Hematopoietic multipotent progenitor cell treated with erythropoietin and hydrocortisone succinate and interleukin-3 and kit ligand, for 17 days (in vitro differentiated cells): ENCODE data around the gene UNC79.

ENCODE experiments used
- DNase-seq: peaks from one replicate; pipeline ENCODE4 v3.0.0-alpha.2; 2015; ENCODE audit warnings: low spot score

UNC79 gene

DNA sequence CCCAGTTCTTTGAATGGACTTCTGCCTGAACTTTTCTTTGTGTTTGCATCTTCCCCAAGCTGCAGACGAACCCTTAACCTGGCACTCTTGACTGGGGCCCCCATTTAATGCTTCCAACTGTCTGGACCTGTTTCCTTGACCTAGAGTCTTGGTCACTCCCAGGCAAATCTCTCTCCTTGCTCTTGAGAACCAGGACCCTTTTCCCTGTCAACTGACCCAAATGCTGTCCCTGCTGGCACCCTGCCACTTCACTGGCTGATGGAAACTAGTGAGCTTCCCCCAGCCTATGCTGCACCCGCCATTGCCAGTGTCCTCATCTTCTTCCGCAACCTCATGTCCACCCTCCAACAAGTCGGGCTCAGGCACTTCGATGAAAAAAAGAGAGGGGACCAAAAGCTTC lies 278.1 kb downstream of the UNC79 start:
- no peak for DNase-seq

DNA sequence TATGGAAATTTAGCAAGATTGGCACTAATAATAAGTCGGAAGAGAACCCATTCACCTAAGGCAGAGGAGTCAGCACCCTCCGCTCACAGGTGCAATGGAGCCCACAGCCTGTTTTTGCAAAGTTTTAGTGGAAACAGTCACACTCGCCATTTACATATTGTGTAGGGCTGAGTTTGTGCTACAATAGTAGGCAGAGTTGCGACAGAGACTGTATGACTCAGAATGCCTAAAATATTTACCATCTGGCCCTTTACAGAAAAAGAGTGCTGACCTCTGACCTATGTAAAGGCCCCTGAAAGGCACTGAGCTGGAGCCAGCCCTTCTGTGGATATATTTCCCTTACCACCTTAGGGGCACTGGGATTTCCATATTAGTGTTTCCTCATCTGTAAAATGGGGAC lies 278.5 kb downstream of the UNC79 start:
- DNase-seq: no peak

DNA sequence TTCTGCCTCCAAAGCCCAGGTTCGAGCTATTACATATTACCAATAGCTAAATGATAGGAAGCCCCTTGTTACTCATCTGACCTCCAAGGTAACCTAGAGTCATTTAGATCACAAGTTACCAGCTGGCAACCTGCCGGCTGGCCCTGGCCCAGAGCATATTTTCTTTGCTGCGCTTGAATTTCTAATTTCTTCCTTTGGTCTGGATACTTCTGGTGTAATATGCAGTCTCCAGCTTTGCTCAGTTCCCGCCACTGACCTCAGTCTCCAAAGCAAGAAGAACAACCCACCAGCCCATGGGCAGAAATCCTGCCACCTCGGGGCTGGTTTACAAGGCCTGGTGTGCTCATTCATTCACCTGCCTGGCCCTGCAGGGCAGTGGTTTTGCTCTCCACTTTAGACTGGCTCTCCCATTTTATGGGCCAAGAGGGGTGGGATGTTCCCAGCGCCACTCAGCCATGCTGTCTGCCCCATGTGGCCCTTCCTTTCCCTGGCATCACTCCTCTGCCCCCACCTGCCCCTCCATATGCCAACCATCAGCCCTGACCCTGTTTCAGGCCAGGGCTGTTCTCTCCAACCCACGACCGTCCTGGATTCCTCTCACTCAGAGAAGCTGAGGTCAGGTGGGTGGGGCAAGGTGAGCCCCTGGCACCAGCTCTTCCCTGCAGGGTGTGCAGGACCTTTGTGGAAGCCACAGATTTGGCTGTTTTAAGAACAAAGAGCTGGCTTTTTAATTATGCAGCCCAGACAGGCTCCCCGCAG lies 281.5 kb downstream of the UNC79 start:
- DNase-seq: no peak

DNA sequence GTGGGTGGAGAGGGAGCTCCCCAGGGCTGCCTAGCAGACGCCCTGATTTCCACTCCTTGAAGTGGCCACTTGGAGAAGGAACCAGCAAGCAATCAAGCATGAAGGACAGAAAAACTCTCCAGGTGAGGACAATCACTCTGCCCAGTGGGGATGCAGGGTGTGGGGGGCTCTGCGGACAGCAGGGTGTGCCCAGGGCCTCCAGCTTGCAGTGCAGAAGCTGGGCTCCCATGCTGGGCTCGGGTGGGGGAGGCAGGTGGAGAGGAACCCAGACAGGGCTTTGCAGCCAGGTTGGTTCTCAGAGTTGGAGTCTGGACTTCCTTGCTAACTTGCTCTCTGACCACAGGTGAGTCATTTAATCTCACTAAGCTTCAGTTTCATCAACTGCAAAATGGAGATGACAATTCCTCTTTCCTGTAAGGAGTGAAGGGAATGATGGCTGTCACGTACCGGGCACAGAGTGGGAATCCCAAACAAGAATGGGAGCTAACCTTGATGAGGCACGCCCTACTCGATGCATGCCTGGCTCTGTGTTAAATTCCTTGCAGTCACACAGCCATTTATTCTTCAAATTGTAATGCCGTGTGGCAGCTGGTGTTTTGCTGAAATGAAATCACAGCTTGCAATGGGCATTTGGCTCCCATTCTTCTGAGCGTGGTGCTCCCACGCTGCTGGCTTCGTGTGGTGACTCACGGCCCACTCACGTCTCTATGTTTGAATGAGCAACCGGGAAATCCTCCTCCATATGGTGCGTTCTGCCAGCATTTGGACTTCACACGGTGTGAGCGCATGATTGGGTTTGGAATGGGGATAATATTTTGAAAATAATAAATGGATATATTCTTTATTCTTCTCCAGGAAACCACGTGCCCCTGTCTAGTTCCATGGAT lies 282.3 kb downstream of the UNC79 start:
- DNase-seq: no peak

DNA sequence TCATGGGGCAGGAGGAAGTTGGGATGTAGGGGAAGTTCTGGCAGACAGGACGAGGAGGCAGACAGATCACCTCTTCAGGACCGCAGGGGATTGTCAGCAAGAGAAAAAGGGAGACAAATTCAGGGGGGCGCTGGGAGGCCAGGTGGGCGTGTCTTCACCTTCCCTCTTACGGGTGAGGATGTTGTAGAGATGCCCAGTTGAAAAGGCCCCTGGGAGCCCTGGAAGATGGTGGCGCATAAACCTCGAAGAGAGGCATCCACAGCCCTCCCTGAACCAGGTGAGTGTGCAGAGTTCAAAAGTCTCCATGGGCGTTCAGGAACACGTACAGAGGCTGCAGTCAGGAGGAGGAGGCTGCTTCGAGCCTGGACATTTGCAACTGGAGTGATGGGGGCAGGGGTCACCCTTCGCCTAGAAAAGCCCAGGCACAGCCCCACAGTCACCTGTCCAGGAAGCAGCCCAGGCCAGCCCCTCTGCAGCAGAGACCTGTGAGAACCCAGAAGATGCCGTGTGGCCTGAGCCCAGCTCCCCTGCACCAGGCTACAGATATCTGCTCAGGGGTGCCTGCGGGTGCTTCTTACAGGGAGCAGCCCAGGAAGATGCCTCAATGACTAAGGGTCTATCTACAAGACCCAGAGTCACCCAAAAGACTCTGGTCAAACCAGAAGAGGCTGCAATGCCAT lies 283.1 kb downstream of the UNC79 start:
- no peak for DNase-seq

DNA sequence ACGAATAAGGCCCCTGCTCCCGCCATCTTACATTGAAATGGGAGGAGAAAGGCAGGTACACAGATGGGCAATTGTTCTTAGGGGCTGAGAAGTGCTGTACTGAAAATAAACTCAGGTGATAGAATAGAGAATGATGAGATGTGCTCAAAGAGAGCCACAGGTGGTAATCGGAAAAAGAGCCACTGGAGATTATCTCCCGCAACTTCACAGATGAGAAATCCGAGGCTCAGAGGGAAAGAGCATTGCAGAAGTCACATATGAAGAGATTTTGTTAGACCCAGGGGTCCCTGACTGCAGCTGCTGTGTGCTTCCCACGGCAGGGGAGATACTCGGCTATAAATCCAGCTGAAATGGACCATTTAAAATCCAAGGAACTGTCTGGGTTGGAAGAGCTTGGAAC lies 283.9 kb downstream of the UNC79 start:
- no peak for DNase-seq

DNA sequence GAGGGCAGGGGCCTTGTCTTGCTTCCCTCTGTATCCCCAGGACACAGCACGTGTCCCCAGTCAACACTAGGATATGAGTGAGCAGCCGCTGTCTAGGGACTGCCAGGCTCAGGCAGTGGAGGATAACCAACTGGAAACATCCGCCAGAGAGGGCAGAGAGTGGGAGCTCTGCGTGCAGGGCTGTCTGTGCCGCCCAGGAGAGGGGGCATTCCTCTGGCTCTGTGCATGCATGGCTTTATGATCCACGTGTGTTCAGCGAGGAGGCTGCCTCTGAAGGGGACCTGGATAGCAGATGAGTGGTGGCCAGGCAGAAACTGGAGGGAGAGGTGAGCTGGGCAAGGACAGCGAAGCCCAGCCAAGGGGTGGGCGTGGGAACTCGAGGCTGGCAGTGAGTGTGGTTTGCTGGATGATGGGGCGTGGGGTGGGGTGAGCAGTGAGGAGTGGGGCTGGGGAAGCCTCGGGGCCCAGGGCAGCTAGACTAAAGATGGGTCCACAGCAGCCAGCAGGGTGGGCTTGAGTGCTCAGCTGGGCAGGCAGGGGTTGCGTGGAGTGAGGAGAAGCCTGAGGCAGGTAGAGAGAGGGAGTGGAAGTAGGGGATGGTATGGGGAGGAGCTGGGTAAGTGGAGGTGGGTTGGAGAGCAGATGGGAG lies 284.7 kb downstream of the UNC79 start:
- DNase-seq: no peak

DNA sequence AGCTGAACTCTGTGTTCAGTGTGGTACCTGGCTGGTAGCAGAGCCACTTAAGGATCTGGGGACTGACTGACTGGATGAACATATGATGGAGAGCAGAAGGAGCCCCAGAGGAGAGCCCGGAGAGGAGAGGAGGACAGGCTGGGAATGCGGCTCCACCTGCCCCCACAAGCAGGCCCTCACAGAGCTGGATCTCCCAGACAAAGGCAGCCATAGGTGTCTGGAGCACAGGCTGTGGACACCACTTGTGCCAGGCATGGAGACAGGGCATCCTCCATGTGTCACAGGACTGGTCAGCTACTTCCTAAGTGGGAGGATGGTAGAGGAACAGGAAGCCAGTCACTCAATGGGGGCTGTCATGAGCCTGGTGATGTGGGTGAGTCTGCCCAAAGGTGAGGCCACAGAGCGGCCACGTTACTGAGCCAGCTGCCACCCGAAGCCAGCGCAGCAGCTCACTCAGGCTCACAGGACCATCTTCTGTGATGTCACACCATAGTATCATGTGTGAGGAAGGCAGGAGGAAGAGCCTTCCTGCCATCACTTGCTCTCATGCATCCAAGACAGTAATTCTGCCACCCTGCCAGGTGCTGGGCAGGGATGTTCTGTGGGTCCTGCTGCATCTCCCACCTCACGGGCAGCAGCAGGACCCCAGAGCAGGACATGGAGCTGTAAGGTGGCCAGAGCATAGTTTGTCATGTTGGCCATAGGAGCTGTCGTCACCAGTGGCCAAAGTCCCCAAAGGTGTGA lies 285.4 kb downstream of the UNC79 start:
- DNase-seq: no peak

DNA sequence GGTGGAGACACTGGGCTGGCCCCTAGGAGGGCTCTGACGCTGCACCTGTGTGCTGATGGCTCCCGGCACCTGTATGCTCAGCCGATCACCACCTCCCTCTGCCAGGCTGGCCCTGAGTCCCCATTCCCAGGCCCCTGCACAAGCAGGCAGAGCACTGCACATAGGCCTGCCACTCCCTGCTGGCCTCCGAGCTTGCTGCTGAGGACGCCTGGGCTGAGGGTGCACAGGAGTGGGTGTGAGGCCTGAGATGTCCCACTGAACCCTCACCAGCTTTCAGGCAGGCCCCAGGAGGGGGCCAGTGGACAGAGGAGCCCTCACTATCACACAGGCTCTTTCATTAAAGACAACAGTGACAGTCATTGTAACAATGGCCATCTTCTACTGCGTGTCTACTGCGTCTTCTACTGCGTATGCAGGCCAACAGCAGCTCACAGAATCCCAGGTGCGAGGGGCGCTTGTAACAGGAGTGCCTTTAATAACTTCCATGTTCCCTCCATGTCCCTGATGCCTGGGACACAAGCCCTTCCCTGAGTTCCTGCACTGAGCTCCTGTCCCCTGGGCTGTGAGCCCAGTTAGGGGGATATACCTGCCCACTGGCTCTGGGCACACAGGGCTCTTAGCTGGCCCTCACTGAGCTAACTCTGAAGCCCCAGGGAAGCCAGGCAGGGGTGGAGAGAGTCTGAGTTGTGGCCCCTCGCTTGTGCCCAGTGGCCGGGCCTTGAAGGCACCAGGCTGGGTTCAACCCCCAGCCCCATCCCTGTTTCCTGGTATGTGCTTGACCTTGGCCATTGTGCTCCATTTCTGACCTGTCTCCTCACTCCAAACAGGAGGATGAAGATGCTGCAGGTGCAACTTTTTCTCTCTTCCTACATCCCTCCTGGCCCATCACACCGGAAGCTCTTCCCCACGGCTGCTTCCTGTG lies 286.3 kb downstream of the UNC79 start:
- no peak for DNase-seq

DNA sequence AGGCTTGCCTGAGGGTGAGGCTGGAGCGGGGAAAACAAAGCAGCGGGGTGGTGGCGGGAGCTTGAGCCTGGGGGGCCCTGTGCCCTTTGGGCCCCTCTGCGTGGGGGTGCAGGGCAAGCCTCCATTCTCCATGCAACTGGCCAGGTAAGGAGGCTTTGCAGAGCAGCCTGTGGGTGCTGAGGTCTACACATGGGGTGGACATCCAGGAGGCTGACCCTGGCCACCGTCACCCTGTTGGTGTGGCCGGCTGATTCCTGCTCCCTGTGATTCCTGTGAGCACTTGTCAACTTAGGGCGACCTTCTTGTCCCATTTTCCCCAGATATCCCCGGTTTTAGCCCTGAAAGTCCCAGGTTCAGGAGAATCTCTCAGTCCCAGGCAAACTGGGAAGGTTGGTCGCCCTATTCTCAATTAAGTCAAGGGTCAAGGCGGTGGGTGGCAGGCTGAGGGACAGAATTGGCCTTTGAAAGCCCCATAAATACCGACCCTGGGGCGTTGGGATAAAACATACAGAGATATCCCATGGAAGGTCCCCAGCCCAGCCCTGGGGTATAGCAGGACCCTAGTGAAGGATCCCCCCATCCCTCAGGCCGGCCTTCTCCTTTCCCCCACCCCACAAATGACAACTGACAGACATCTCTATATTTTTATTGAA lies 287.1 kb downstream of the UNC79 start:
- no peak for DNase-seq

DNA sequence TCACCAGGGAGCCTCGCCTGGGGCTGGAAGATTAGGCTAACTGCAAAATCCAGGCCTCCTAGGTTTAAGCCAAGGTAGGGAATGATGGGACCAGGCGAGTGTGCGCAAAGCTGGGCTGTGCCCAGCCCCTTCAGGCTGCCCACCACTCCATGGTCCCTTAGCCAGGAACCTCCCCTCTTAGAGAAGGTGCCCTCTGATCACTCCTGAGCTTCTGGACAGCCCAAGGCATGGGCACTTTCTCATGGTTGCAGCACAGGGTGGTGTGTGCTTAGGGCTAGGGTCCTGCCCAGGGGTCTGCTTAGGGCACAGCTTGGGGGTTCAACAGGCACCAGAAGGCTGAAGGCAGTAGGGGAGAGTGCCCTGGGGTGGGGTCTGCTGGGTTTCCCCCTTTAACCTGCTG lies 288.5 kb downstream of the UNC79 start:
- DNase-seq: no peak

DNA sequence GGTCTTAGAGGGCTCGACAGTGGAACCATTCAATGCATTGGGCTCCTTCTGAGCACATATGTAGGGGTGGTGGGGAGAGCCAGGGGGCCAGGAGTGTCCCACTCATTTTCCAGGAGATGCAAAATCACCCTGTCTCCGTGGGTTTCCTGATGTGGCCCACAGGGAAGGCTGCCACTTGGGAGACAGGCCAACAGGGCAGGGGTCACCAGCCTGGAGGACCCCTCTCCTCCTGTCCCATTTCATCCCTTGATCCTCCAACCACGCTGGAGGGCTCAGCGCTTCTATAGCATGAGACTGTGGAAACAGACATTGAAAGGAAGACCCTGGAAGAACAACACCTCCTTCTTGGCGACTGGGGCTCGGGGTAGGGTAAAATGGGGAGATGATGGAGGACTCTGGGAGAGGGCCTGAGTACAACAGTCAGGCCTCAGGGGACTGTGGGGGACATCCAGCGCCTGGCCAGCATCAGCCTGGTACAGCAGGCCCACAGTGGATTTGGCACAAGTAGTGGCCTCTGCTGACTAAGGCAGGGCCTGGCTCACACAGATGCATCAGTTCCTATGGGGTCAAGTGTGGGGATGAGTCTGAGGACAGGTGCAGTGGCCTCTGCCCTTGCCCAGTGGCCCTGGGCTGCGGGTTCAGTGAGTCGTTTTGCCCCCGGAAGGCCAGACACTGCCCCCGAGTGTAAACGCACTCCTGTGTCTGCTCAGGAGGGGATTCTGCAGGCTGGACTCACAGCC lies 289.5 kb downstream of the UNC79 start:
- DNase-seq: no peak

DNA sequence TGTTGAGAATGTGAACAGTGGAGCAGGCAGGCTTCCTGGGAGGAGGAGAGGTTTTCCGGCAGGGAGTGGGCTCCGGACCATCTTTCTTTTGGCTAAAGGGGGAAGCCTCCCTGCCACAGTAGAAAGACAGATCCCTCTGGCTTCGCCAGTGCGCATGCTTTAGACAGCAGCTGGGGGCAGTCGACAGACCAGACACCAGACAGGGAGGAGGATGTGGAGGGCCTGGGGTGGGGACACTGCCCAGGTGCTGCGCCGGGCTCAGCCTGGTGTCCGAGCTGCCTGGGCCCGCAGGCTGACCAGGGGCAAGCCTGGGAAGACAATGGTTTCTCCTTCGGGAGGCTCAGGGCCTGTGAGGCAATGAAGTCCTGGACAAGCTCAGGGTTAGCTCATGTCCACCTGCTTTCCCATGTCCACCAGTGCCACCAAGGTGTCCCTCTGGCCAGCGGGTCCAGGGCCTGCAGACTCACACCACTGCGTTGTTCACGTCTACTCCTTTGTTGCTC lies 290.3 kb downstream of the UNC79 start:
- DNase-seq: no peak

DNA sequence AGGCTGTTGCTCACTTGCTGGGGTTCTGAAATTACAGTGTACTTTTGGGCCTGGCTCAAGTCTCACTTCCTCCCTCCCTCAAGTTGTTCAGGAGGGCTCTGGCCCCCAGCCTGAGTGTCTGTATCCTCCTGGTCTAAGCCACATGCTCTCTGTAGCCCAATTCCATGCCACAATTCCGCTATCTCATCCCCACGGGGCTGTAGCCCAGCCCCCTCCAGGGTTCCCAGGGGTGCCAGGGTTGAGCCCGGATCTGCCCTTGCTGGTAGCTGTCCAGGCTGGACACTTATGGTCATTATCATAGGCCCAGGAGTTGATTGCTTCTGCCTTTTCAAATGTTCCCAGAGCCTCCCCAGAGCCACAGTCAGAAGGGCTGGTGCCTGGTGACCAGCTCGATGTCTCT lies 292.3 kb downstream of the UNC79 start:
- DNase-seq: no peak

DNA sequence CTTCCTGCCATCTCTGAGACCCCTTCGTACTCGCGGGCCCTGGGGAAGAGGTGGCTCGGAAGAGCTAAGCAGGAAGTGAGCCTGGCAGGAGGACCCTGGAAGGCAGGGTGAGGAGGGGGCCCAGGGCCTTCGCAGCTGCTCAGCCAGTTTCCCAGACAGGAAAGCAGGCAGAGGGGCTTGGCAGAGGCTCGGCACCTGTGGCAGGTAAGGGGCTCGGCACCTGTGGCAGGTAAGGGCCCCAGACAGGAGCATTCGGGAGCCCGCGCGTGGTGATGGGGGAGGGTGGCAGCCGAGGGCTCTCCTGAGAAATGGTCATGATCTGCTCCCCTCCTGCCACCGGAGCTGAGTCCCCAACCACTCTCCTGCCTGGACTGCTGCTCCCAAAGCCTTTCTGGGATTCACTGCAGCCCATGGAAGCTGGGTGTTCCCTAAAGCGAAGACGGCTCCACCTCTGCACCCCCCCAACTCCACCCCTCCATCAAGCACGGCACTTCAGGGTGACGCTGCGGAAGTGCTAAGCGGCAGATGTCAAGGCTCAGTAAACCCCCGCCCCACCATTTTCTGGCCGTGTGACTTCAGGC lies 294.4 kb downstream of the UNC79 start:
- DNase-seq: no peak

DNA sequence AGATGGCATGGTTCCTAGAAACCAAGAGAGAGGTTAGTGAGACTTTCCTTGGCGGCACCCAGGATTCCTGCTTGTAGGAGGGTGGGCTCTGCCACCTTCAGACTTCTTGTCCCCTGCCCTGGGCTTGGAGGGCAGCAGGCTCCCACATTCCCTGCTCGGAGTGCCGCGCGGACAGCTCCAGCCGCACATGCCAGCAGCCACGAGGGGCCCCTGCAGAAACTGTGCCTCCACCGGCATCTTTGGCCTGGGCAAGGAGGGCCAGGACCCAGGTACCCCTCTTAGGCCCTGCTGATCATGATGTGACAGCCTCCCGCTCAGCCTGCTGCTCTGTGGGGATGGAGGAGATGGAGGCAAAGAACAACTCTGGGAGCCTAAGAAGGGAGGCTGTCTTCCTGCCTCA lies 295.3 kb downstream of the UNC79 start:
- no peak for DNase-seq

DNA sequence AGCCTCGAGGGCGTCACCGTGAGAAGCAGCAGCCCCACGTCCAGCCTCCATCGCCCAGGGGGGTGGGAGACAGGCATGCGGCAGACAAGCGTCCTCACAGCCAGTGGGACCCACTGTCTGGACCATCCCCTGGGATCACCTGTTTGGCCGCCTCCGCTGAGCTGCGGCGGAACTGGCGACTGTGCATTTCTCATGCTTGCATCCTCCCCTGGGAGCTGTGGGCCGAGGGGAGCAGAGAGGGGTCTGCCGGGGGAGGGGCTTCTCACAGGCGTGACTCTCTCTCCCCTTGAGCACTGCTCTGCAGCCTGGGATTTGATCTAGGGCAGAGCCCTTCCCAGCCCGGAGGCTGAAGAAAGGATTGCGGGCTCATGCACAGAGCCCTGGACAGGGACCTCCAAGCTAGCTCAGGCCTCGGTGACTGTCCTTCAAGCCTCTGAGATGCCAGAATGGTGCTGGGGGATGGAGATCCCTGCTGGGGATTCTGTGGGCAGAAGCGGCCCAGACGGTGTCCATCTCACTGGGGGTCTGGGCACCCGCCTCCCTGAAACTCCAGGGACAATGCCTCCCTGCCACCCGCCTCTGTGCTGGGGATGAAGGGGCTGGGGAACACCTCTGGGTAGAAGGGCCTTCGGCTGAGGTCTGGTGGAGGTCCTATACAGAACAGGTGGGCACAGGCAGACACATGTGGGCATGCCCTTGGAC lies 296.5 kb downstream of the UNC79 start:
- DNase-seq: no peak
